ENCODE data around the gene FAM20C.

GRCh38 chr7:264541-265191, 72.3 kb downstream of the FAM20C start:
- TF ChIP-seq POLR2A (IDR thresholded peaks at IDR 0.05): no peak
- no peak for TF ChIP-seq CTCF (IDR thresholded peaks at IDR 0.05 in 4 of 5, conservative IDR thresholded peaks at IDR 0.05 in 1 of 5)

Measured in gastrocnemius medialis (tissue), 4 donors.